Mesothelial cell of epicardium (in vitro differentiated cells): Measurements from ENCODE around the gene WTIP. TPM values are rescaled to one million over a fixed set of nuclear protein-coding genes. Genes with fewer than 3 reads are reported as not detected.

Source experiments
- total RNA-seq: library from RNA; stranded (reverse); gene quantifications from 3 replicates; pipeline ENCODE4 v1.2.1, GENCODE V29; 2021

The WTIP gene
- total RNA-seq, 1 donor from 2014 or later = 42.3 TPM

Other genes with a start within 250 kb of the WTIP start
- gene GARRE1, start 227.2 kb upstream of the WTIP start, total RNA-seq = 50.3 to 52.4 TPM (median 50.5 TPM) in 3 replicates
- gene GPI, start 116.6 kb upstream of the WTIP start, total RNA-seq = 226 to 228 TPM (median 226 TPM) in 3 replicates
- 10.0 to 16.5 TPM (median 12.5 TPM) in 3 replicates for gene PDCD2L, start 77.4 kb upstream of the WTIP start, total RNA-seq
- gene UBA2, start 53.4 kb upstream of the WTIP start, total RNA-seq = 98.7 to 113 TPM (median 106 TPM) in 3 replicates
- 1.0 to 1.3 TPM (median 1.1 TPM) in 3 replicates for gene SCGB2B2, start 195.4 kb downstream of the WTIP start, total RNA-seq
- gene ZNF302, start 195.9 kb downstream of the WTIP start, total RNA-seq = 41.0 to 43.8 TPM (median 43.1 TPM) in 3 replicates